WERI-Rb-1 (cell line): ENCODE data around the gene MYO1G.
"Not testable (repeated sequence)": the region's sequence is repeated elsewhere in the genome, so short reads cannot be mapped to it uniquely, and the experiment has no call there.

Source experiments
- DNase-seq: peaks from one replicate; pipeline ENCODE4 v3.0.0-alpha.2; 2020
- H3K27ac ChIP-seq: fragments of 250-450 bp; sonication (Bioruptor Pico); 2 replicates; pipeline ENCODE4 v1.5.1; 2020; ENCODE audit warnings: mild to moderate bottlenecking, moderate library complexity
- H3K27me3 ChIP-seq: fragments of 250-450 bp; sonication (Bioruptor Pico); 2 replicates; pipeline ENCODE4 v1.5.1; 2021; ENCODE audit warnings: mild to moderate bottlenecking, low read depth, moderate library complexity; ENCODE audit not compliant: insufficient read depth, severe bottlenecking
- H3K36me3 ChIP-seq: fragments of 250-450 bp; sonication (Bioruptor Pico); 2 replicates; pipeline ENCODE4 v1.5.1; 2020; ENCODE audit warnings: mild to moderate bottlenecking, moderate library complexity
- H3K4me3 ChIP-seq: 2 replicates; pipeline ENCODE4 v1.5.1; 2011; ENCODE audit warnings: low read depth, mild to moderate bottlenecking, control low read depth, low read length
- H3K9me3 ChIP-seq: fragments of 250-450 bp; sonication (Bioruptor Pico); 2 replicates; pipeline ENCODE4 v1.5.1; 2021; ENCODE audit warnings: mild to moderate bottlenecking, moderate library complexity; ENCODE audit not compliant: severe bottlenecking
- TF ChIP-seq, protein P1 (sequence below): IDR thresholded peaks from 2 replicates; pipeline ENCODE4 v1.5.1; 2011; ENCODE audit warnings: low read depth, mild to moderate bottlenecking, control low read depth, inconsistent platforms, low read length

The MYO1G gene

DNA sequence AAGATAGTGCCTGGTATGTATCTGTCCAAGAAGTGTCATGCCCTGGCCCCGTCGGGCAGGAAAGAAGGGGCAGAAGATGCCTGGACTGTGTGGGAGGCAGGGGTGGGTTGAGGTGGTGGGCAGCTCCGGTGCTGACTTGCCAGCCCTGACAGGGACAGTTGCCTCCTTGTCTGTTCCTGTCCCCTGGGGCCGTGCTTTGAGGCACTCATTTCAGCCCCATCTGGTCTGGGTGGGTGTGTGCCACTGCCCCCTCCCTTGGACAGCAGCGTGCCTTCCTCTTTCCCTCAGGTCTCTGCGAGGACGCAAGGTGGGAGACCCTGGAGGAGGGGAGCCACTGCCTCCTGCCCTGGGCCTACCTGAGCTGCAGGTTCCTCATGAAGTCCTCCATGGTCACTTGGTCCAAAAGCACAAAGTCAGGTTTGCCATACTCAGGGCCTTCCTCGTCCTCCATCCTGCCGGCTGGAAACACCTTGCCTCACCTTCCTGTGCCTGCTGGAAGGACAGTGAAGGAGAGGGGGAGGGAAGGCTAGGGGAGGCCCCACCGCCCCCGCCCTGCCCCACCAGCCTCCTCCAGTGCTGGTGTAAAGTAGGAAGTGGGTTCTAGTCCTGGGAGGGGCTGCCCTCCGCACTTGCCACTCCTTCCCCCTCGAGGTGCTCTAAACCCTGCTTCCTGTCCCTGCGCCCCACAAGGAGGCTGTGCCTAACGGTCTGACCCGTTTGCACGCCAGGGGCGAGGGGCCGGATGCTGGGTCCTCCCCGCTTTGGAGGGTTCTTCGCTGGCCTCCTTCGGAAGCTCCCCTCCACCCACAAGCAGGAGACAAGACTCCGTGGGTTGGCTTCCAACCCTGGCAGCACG lies at the start of gene MYO1G:
Gene MYO1G (minus strand): TSS at position 505 of the 856 bp plus-strand sequence. CDS start 54 bp downstream, at position 451.
- Histone ChIP-seq H3K36me3 (peaks cover 39% of the 10 kb centered on the region), H3K9me3 (no peaks in the 10 kb centered on the region), H3K27me3 (no peaks in the 10 kb centered on the region), H3K27ac (no peak within 1 kb of the TSS), H3K4me3 (no peak within 1 kb of the TSS)
- TF ChIP-seq, protein P1, sequence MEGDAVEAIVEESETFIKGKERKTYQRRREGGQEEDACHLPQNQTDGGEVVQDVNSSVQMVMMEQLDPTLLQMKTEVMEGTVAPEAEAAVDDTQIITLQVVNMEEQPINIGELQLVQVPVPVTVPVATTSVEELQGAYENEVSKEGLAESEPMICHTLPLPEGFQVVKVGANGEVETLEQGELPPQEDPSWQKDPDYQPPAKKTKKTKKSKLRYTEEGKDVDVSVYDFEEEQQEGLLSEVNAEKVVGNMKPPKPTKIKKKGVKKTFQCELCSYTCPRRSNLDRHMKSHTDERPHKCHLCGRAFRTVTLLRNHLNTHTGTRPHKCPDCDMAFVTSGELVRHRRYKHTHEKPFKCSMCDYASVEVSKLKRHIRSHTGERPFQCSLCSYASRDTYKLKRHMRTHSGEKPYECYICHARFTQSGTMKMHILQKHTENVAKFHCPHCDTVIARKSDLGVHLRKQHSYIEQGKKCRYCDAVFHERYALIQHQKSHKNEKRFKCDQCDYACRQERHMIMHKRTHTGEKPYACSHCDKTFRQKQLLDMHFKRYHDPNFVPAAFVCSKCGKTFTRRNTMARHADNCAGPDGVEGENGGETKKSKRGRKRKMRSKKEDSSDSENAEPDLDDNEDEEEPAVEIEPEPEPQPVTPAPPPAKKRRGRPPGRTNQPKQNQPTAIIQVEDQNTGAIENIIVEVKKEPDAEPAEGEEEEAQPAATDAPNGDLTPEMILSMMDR = no peak
- DNase-seq = no peak

GRCh38 chr7:45028138-45028919 lies 49.5 kb upstream of the MYO1G start:
- Histone ChIP-seq H3K27ac (no peak overlapping the region), H3K4me3 (no peak overlapping the region), H3K36me3 (peaks cover 6% of the 10 kb centered on the region; the same call in 1 of the 2 replicates)

DNA sequence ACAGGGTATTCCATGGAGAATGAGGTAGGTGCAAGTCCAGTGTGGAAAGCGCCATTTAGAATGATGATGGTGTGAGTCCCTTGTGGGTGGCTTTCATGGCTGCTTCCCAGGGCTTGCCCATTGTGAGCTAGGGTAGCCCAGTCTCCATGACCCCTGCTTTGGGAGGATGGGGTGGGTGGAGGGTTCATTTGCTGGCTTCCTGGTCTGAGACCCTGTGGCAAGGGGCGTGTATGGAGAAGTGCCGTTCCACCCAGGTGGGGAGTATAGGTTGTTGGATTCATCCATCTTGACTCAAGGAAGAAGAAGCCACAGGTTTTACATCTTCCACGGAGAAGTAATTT lies 48.9 kb upstream of the MYO1G start:
- TF ChIP-seq, protein P1 = no peak
- no peaks in the 10 kb centered on the region for H3K27me3 ChIP-seq
- H3K4me3 ChIP-seq = no peak overlapping the region
- no peak for DNase-seq
- peaks cover 6% of the 10 kb centered on the region; the same call in 1 of the 2 replicates for H3K36me3 ChIP-seq
- no peaks in the 10 kb centered on the region for H3K9me3 ChIP-seq
- no peak overlapping the region for H3K27ac ChIP-seq

More at GRCh38 chr7:45028138-45028919, 49.5 kb upstream of the MYO1G start:
- DNase-seq = no peak
- TF ChIP-seq, protein P1 = no peak
- H3K27me3 ChIP-seq = no peaks in the 10 kb centered on the region
- no peaks in the 10 kb centered on the region for H3K9me3 ChIP-seq

GRCh38 chr7:45026984-45027773 lies 48.4 kb upstream of the MYO1G start:
- Histone ChIP-seq H3K36me3 (peaks cover 3% of the 10 kb centered on the region; the same call in 1 of the 2 replicates), H3K4me3 (no peak overlapping the region), H3K9me3 (no peaks in the 10 kb centered on the region), H3K27ac (no peak overlapping the region), H3K27me3 (no peaks in the 10 kb centered on the region)
- no peak for DNase-seq
- TF ChIP-seq, protein P1 = no peak

DNA sequence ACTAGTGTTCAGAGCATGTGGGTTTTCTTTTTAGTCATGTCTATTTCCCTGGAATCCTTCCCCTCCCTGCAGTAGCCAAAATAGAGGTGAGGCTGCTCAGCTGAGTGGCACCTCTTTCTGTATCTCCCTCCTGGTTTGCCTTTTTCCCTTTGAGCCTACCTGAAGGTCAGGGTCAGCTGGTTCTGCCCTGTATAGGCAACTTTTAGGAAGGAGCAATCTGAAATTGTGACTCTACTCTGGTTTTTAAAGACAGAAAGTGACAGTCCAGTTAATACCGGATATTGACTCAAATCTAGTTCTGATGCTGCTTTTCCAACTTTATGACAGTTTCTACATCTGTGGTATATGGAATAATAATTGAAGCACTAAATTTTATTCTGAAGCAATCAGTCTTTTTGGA lies 47.2 kb upstream of the MYO1G start:
- Histone ChIP-seq H3K9me3 (no peaks in the 10 kb centered on the region), H3K36me3 (peaks cover 3% of the 10 kb centered on the region; the same call in 1 of the 2 replicates), H3K27me3 (no peaks in the 10 kb centered on the region), H3K4me3 (no peak overlapping the region), H3K27ac (no peak overlapping the region)
- TF ChIP-seq, protein P1 = no peak
- no peak for DNase-seq

- H3K27ac ChIP-seq, DNase-seq, H3K4me3 ChIP-seq: not testable (repeated sequence)
These were observed 46.7 kb upstream of the MYO1G start for GRCh38 chr7:45025473-45025872.

More at GRCh38 chr7:45025473-45025872, 46.7 kb upstream of the MYO1G start:
- H3K36me3 ChIP-seq, H3K9me3 ChIP-seq, H3K27me3 ChIP-seq: not testable (repeated sequence)
